ENCODE data around the gene U2SURP.

Gene U2SURP

DNA sequence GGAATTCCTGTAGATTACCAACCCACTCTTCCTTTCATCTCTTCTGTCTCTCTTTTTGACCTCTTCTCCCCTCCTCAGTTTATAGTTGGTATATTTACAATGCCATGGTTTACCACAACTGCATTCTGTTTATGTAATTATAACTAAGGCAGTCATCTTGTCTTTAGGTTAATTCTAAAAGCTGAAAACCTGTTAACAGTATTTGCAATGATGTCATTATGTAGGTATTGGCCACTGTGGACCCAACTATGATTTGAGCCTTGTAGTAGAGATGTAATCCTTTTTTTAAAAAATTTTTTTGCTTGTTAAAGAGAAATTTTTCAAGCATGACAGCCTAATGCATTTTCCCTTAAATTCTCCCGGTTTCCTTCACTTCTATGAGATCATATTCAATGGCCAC, 87.5 kb downstream of the U2SURP start:
- TF ChIP-seq CTBP1 (IDR thresholded peaks at IDR 0.05; ENCODE audit: borderline replicate concordance) (no peak), FOXK2 (IDR thresholded peaks at IDR 0.05) (no peak), ELF4 (IDR thresholded peaks at IDR 0.05) (no peak), HDGF (IDR thresholded peaks at IDR 0.05; ENCODE audit: borderline replicate concordance) (no peak), ARNT (IDR thresholded peaks at IDR 0.05) (no peak), SP1 (IDR thresholded peaks at IDR 0.05) (no peak), BHLHE40 (IDR thresholded peaks at IDR 0.05; ENCODE audit: borderline replicate concordance) (no peak), L3MBTL2 (conservative IDR thresholded peaks at IDR 0.05) (no peak), TARDBP (IDR thresholded peaks at IDR 0.05) (no peak), SUZ12 (IDR thresholded peaks at IDR 0.05) (no peak), NFRKB (IDR thresholded peaks at IDR 0.05) (no peak), FOXA1 (IDR thresholded peaks at IDR 0.05) (no peak)
- ChIA-PET POLR2A (no interaction called here), CTCF (no interaction called here)
- DNase-seq (ENCODE audit: extremely low spot score): no peak

DNA sequence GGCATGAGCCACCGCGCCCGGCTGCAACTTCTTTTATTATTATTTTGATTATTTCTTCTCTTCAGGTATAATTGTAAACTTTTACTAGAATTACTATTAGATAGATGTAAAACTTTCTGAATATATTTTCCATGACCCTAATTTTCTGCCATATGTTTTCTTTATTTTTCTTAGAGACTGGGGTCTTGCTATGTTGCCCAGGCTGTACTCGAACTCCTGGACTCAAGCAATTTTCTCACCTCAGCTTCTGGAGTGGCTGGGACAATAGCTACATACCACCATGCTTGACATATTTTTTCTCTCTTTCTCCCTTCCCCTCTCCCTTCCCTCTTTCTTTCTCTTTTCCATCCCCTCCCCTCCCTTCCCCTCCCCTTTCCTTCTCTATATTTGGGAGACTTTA, 88.6 kb downstream of the U2SURP start:
- POLR2A ChIA-PET: no interaction called here
- TF ChIP-seq L3MBTL2 (conservative IDR thresholded peaks at IDR 0.05): no peak
- TF ChIP-seq NFRKB (IDR thresholded peaks at IDR 0.05): no peak
- no peak for TF ChIP-seq FOXK2 (IDR thresholded peaks at IDR 0.05)
- TF ChIP-seq SUZ12 (IDR thresholded peaks at IDR 0.05): no peak
- no peak for TF ChIP-seq CTBP1 (IDR thresholded peaks at IDR 0.05; ENCODE audit: borderline replicate concordance)
- no peak for TF ChIP-seq ELF4 (IDR thresholded peaks at IDR 0.05)
- TF ChIP-seq, protein P1, sequence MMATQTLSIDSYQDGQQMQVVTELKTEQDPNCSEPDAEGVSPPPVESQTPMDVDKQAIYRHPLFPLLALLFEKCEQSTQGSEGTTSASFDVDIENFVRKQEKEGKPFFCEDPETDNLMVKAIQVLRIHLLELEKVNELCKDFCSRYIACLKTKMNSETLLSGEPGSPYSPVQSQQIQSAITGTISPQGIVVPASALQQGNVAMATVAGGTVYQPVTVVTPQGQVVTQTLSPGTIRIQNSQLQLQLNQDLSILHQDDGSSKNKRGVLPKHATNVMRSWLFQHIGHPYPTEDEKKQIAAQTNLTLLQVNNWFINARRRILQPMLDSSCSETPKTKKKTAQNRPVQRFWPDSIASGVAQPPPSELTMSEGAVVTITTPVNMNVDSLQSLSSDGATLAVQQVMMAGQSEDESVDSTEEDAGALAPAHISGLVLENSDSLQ (IDR thresholded peaks at IDR 0.05): no peak
- DNase-seq (ENCODE audit: extremely low spot score): no peak
- CTCF ChIA-PET: no interaction called here

DNA sequence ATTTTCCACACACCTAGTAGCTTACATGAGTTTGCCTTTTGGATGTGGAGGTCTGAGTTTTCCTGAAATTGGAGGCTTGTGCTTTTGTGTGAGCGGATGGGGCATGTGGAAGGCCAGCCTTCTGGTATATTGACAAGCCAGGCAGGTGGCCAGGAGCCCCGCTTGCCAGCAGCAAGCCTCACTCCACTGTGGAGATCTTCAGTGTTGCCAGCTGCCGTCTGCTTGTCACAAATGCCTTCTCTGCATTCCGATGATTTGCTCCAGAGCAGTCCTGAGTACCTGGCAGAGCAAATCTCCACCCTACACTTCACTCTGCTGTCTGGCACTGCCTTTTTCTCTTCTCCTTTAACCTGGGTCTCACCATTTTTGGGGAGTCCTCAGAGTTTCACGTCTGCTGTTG, 89.1 kb downstream of the U2SURP start:
- ChIA-PET POLR2A (no interaction called here), CTCF (no interaction called here)
- TF ChIP-seq CTBP1 (IDR thresholded peaks at IDR 0.05; ENCODE audit: borderline replicate concordance) (no peak), SP1 (IDR thresholded peaks at IDR 0.05) (no peak), HDGF (IDR thresholded peaks at IDR 0.05; ENCODE audit: borderline replicate concordance) (no peak), ARNT (IDR thresholded peaks at IDR 0.05) (no peak), TARDBP (IDR thresholded peaks at IDR 0.05) (no peak), FOXM1 (IDR thresholded peaks at IDR 0.05; ENCODE audit: borderline replicate concordance) (no peak), BHLHE40 (IDR thresholded peaks at IDR 0.05; ENCODE audit: borderline replicate concordance) (no peak), ZNF384 (IDR thresholded peaks at IDR 0.05) (no peak), LEF1 (IDR thresholded peaks at IDR 0.05; ENCODE audit: borderline replicate concordance) (no peak), FOXA1 (IDR thresholded peaks at IDR 0.05) (no peak), NFRKB (IDR thresholded peaks at IDR 0.05) (no peak), L3MBTL2 (conservative IDR thresholded peaks at IDR 0.05) (no peak), ELF4 (IDR thresholded peaks at IDR 0.05) (no peak)
- TF ChIP-seq, protein P1 (IDR thresholded peaks at IDR 0.05): no peak
- no peak for DNase-seq (ENCODE audit: extremely low spot score)

DNA sequence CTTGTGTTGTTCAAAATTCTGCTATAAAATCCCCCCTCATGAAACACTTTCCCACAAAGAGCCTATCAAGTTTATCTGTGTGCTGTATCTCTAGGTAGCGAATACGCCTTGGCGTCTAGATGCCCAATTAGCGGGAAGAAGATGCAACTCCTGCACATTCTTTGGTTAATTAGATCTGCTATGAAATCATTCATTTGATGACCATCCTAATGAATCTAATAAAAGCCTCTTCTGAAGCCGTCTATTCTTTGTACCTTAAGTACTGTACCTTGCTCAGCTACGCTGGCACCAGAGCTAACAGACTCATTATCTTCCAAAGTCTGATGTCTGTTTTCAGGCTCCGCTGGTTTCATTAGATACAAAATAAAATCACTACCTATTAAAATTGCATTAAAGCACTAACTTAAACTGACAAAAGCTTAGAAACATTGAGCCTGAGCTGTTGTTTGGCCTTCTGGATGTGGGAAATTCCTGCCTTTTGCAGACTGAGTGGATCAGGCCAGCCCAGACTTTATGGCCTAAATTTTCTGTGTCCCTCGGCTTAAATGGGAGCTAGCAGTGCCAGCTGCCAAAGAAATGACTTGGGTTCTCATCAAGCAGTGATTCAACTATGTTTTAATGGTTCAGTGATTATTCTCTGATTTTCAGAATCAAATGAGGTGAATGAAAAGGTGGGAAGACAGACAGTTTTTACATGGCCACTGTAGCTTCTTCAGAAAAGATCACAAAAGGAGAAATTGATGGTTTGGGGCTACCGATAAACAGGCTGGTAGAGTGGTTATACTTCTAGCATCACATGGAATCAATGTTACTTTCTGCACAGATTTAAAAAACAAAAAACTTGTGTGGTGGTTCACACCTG, 89.8 kb downstream of the U2SURP start:
- TF ChIP-seq NFRKB (IDR thresholded peaks at IDR 0.05) (no peak), ZNF384 (IDR thresholded peaks at IDR 0.05) (no peak), SP1 (IDR thresholded peaks at IDR 0.05) (no peak), ELF4 (IDR thresholded peaks at IDR 0.05) (no peak), ARNT (IDR thresholded peaks at IDR 0.05) (no peak), HDGF (IDR thresholded peaks at IDR 0.05; ENCODE audit: borderline replicate concordance) (no peak), CTBP1 (IDR thresholded peaks at IDR 0.05; ENCODE audit: borderline replicate concordance) (no peak), SUZ12 (IDR thresholded peaks at IDR 0.05) (no peak), L3MBTL2 (conservative IDR thresholded peaks at IDR 0.05) (no peak), FOXA1 (IDR thresholded peaks at IDR 0.05) (no peak), FOXM1 (IDR thresholded peaks at IDR 0.05; ENCODE audit: borderline replicate concordance) (no peak), FOXK2 (IDR thresholded peaks at IDR 0.05) (no peak), LEF1 (IDR thresholded peaks at IDR 0.05; ENCODE audit: borderline replicate concordance) (no peak), BHLHE40 (IDR thresholded peaks at IDR 0.05; ENCODE audit: borderline replicate concordance) (no peak)
- TF ChIP-seq, protein P1 (IDR thresholded peaks at IDR 0.05): no peak
- CTCF ChIA-PET: no interaction called here
- POLR2A ChIA-PET: no interaction called here
- no peak for DNase-seq (ENCODE audit: extremely low spot score)

DNA sequence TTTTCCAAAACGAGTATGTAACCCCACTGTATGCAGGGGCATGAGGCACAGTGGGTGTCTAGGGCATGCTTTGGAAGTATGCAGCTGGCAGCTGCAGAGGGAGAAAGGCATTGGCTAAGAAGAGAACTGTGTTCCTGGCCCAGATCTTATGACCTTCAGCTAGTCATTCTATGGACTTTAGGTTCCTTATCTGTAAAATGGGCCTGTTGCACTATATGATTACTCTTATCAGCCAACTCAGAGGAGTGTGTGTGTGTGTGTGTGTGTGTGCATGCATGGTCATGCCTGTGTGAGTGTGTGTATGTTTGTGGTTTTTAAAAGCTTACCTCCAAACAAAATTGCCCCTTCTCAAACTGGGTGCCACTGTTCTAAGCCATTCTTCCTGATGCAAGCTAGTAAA, 90.8 kb downstream of the U2SURP start:
- ChIA-PET POLR2A (no interaction called here), CTCF (no interaction called here)
- no peak for DNase-seq (ENCODE audit: extremely low spot score)
- TF ChIP-seq FOXM1 (IDR thresholded peaks at IDR 0.05; ENCODE audit: borderline replicate concordance): no peak
- TF ChIP-seq TARDBP (IDR thresholded peaks at IDR 0.05): no peak
- TF ChIP-seq ELF4 (IDR thresholded peaks at IDR 0.05): no peak
- TF ChIP-seq SP1 (IDR thresholded peaks at IDR 0.05): no peak

DNA sequence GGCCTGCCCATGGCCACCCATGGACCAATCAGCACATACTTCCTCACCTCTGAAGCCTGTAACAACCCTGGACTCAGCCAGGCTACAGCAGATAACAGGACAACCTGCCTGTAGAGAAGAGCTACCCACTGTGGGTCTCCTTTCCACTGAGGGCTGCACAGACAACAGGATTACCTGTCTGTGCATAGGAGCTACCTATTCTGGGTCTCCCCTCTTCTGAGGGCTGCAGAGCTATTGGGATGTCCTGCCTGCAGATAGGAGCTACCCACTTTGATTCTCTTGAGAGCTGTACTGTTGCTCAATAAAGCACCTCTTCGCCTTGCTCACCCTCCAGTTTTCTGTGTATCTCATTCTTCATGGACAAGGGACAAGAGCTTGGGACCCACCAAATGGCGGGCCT, 94.4 kb downstream of the U2SURP start:
- DNase-seq (ENCODE audit: extremely low spot score): no peak
- ChIA-PET CTCF (no interaction called here), POLR2A (no interaction called here)
- no peak for TF ChIP-seq SUZ12 (IDR thresholded peaks at IDR 0.05)
- no peak for TF ChIP-seq HDGF (IDR thresholded peaks at IDR 0.05; ENCODE audit: borderline replicate concordance)
- no peak for TF ChIP-seq FOXK2 (IDR thresholded peaks at IDR 0.05)
- TF ChIP-seq LEF1 (IDR thresholded peaks at IDR 0.05; ENCODE audit: borderline replicate concordance): no peak
- TF ChIP-seq, protein P1 (IDR thresholded peaks at IDR 0.05): no peak
- TF ChIP-seq CTBP1 (IDR thresholded peaks at IDR 0.05; ENCODE audit: borderline replicate concordance): no peak
- TF ChIP-seq FOXM1 (IDR thresholded peaks at IDR 0.05; ENCODE audit: borderline replicate concordance): no peak
- TF ChIP-seq FOXA1 (IDR thresholded peaks at IDR 0.05): no peak
- no peak for TF ChIP-seq ELF4 (IDR thresholded peaks at IDR 0.05)
- TF ChIP-seq SP1 (IDR thresholded peaks at IDR 0.05): no peak
- TF ChIP-seq NFRKB (IDR thresholded peaks at IDR 0.05): no peak
- TF ChIP-seq ZNF384 (IDR thresholded peaks at IDR 0.05): no peak
- TF ChIP-seq TARDBP (IDR thresholded peaks at IDR 0.05): no peak
- TF ChIP-seq ARNT (IDR thresholded peaks at IDR 0.05): no peak
- no peak for TF ChIP-seq BHLHE40 (IDR thresholded peaks at IDR 0.05; ENCODE audit: borderline replicate concordance)
- TF ChIP-seq L3MBTL2 (conservative IDR thresholded peaks at IDR 0.05): no peak

Data from HEK293T (cell line).